Coronary artery (tissue), 2 donors: ENCODE measurements around the gene SECISBP2.
A peak's percentile ranks its signal among the peaks of the same experiment; 100 is the strongest.
"Not testable (repeated sequence)": the region's sequence is repeated elsewhere in the genome, so short reads cannot be mapped to it uniquely, and the experiment has no call there.

ENCODE experiments used
- DNase-seq: peaks from one replicate; pipeline ENCODE4 v3.0.0-alpha.2; 2017; ENCODE audit warnings: low spot score
- H3K27ac ChIP-seq, 2 donors: fragments of 200-600 bp; sonication (generic); one replicate each; pipeline ENCODE4 v1.5.1; 2016 to 2019
- H3K4me3 ChIP-seq: fragments of 200-600 bp; sonication (generic); 2 replicates; pipeline ENCODE4 v1.5.1; 2016; ENCODE audit warnings: mild to moderate bottlenecking, moderate library complexity
- CTCF ChIP-seq: fragments of 200-600 bp; sonication (generic); IDR thresholded peaks from one replicate; pipeline ENCODE4 v1.5.1; 2019; ENCODE audit warnings: antibody characterized with exemption

The SECISBP2 gene

DNA sequence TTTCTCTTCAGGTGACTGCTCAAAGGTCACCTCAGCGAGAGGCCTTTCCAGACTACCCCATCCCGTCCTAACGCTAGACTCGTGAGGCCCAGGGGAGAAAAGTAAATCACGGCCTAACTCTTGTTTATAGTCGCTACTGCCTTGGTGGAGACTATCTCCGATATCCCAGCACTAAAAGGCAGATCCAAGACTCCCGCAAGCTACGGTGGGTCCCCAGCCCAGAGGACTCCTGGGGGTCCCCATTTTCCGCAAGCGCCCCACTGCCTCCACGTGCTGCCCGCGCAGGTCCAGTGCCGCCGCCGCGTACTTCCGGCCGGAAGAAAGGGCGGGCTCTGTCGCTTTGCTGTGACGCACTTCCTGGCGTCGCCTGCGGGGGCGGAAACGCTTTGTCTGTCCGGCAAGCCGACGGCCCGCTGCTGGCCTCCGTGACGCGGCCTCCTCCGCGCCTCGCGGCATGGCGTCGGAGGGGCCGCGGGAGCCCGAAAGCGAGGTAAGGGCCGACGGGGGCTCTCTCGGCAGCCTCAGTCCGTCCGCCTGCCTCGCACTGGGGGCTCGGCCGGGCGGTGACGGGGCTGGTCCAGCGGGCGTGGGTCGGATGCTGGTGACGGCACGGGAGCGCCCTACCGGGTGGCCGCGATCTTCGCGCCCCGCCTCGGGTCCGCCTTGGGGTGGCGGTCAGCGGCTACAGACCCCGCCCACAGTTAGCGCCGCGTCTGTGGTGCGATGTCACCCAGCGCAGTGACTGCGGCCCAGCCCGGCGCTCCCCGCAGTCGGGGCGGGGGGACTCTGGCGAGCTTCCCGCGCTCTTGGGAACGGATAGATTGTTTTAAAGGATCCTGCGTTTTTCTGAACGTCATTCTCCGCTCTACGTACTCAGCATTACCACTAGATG lies at the start of gene SECISBP2:
Gene SECISBP2 (plus strand): TSS at position 378 of the 892 bp plus-strand sequence. CDS start 77 bp downstream, at position 455.
- H3K27ac ChIP-seq: peak within 1 kb of the TSS; percentile 100
- DNase-seq: peak; percentile 98
- no peak for TF ChIP-seq CTCF
- H3K4me3 ChIP-seq: peak within 1 kb of the TSS; percentile 93

DNA sequence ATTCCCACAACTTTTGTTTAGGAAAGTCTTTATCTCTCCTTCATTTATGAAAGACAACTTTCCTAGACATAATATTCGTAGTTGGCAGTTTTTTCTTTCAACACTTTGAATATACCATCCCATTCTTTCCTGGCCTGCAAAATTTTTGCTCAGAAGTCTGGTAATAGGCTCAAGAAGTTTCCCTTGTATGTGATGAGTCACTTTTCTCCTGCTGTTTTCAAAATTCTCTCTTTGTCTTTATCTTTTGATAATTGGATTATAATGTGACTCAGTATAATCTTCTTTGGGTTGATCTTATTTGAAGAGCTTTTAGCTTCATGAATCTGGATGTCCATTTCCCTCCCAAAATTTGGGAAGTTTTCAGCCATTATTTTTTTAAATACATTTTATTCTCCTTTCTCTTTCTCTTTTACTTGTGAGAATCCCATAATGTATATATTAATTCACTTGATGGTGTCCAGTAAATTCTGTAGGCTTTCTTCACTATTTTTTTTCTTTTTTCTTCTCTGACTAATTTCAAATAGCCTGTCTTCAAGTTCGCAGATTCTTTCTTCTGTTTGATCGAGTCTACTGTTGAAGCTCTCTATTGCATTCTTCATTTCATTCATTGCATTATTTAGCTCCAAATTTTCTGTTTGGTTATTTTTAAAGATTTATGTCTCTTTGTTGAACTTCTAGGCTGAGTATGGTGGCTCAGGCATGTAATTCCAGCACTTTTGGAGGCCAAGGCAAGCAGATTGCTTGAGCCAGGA lies 44.6 kb upstream of the SECISBP2 start:
- no peak for TF ChIP-seq CTCF

GRCh38 chr9:89274838-89275237 lies 43.5 kb upstream of the SECISBP2 start:
- no peak overlapping the region for H3K27ac ChIP-seq
- TF ChIP-seq CTCF: no peak
- no peak overlapping the region for H3K4me3 ChIP-seq
- DNase-seq: no peak

More for the DNA sequence above, 44.6 kb upstream of the SECISBP2 start:
- no peak for DNase-seq
- no peak overlapping the region for H3K4me3 ChIP-seq
- no peak overlapping the region for H3K27ac ChIP-seq

GRCh38 chr9:89276040-89276439 lies 42.3 kb upstream of the SECISBP2 start:
- H3K4me3 ChIP-seq, H3K27ac ChIP-seq, DNase-seq: not testable (repeated sequence)

GRCh38 chr9:89277043-89277442 lies 41.3 kb upstream of the SECISBP2 start:
- TF ChIP-seq CTCF: no peak
- no peak overlapping the region for H3K27ac ChIP-seq
- DNase-seq: no peak
- no peak overlapping the region for H3K4me3 ChIP-seq

DNA sequence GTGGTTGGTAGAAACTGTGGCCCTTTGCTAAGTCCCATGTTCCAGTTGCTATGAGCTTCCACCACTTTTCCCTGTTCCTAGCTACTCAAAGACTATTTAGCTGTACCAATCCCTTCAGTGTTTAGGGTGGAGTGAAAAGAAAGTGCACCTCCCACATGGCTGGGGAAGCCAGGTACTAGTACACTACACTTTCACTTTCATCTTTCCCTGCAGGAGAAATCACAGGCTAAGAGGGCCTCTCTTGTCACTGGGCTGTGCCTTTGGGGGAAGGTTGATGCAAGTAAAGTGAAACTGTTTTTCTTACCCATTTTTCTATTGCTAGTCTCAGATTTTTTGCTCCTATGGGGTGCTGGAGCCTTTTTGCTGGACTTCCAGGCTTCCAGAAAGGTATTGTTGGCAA lies 40.8 kb upstream of the SECISBP2 start:
- Histone ChIP-seq H3K27ac (no peak overlapping the region), H3K4me3 (no peak overlapping the region)
- TF ChIP-seq CTCF: no peak
- DNase-seq: no peak

GRCh38 chr9:89278551-89278950 lies 39.7 kb upstream of the SECISBP2 start:
- DNase-seq: no peak
- H3K27ac ChIP-seq: no peak overlapping the region
- no peak overlapping the region for H3K4me3 ChIP-seq
- TF ChIP-seq CTCF: no peak
